Keratinocyte (primary cell): ENCODE data around the gene CFAP299. TPM values are rescaled to one million over a fixed set of nuclear protein-coding genes. Genes with fewer than 3 reads are reported as not detected.

ENCODE experiments used
- DNase-seq: peaks from one replicate; pipeline ENCODE4 v3.0.0-alpha.2; 2011; ENCODE audit warnings: low read depth, missing footprints, low spot score
- FAIRE-seq: peaks from 2 replicates; lab custom pipeline; 2011; peaks lifted over from hg19 to GRCh38; lab: Jason Lieb, UNC
- H2AFZ ChIP-seq: 2 replicates; pipeline ENCODE4 v1.6.0; 2012; ENCODE audit warnings: low read length, control low read depth, inconsistent platforms; ENCODE audit not compliant: control insufficient read depth
- H3K27ac ChIP-seq: 2 replicates; pipeline ENCODE4 v1.5.1; 2011; ENCODE audit warnings: low read length; ENCODE audit not compliant: control insufficient read depth, insufficient read depth
- H3K27me3 ChIP-seq: 3 replicates; pipeline ENCODE4 v1.6.0; 2011; ENCODE audit warnings: low read length; ENCODE audit not compliant: control insufficient read depth, insufficient read depth; ENCODE audit errors: extremely low read depth
- H3K36me3 ChIP-seq, 2 experiments: 2 replicates in 1 of 2; 3 replicates in 1 of 2; pipeline ENCODE4 v1.5.1; 2011; ENCODE audit warnings: low read length in 2 of 2, mild to moderate bottlenecking in 1 of 2; ENCODE audit not compliant: control insufficient read depth in 2 of 2, insufficient read depth in 2 of 2; ENCODE audit errors: extremely low read depth in 1 of 2
- H3K4me1 ChIP-seq: 3 replicates; pipeline ENCODE4 v1.5.1; 2011; ENCODE audit warnings: low read length; ENCODE audit not compliant: control insufficient read depth, insufficient read depth; ENCODE audit errors: extremely low read depth
- H3K4me2 ChIP-seq: 3 replicates; pipeline ENCODE4 v1.6.0; 2011; ENCODE audit warnings: low read depth, low read length; ENCODE audit not compliant: control insufficient read depth, insufficient read depth; ENCODE audit errors: extremely low read depth
- H3K4me3 ChIP-seq, 3 experiments: fragments of 200-600 bp in 1 of 3; sonication (generic) in 1 of 3; 2 replicates in 2 of 3; 3 replicates in 1 of 3; pipeline ENCODE4 v1.5.1; 2011 to 2016; ENCODE audit warnings: low read length in 3 of 3, mild to moderate bottlenecking in 3 of 3, control low read depth in 2 of 3, inconsistent platforms in 1 of 3, low read depth in 1 of 3, mixed read lengths in 1 of 3, mixed run types in 1 of 3, moderate library complexity in 1 of 3; ENCODE audit not compliant: control insufficient read depth in 2 of 3, insufficient read depth in 2 of 3; ENCODE audit errors: extremely low read depth in 1 of 3
- H3K79me2 ChIP-seq: 2 replicates; pipeline ENCODE4 v1.6.0; 2012; ENCODE audit warnings: low read length; ENCODE audit not compliant: control insufficient read depth, insufficient read depth
- H3K9ac ChIP-seq: 3 replicates; pipeline ENCODE4 v1.6.0; 2011; ENCODE audit warnings: low read length; ENCODE audit not compliant: control insufficient read depth, insufficient read depth; ENCODE audit errors: extremely low read depth
- H3K9me1 ChIP-seq: 3 replicates; pipeline ENCODE4 v1.6.0; 2011; ENCODE audit warnings: low read length; ENCODE audit not compliant: control insufficient read depth, insufficient read depth; ENCODE audit errors: extremely low read depth
- H3K9me3 ChIP-seq: 2 replicates; pipeline ENCODE4 v1.5.1; 2012; ENCODE audit warnings: low read depth, low read length; ENCODE audit not compliant: control insufficient read depth
- H4K20me1 ChIP-seq: 3 replicates; pipeline ENCODE4 v1.6.0; 2011; ENCODE audit warnings: low read length; ENCODE audit not compliant: control insufficient read depth, insufficient read depth; ENCODE audit errors: extremely low read depth
- CTCF ChIP-seq, 3 experiments: IDR thresholded peaks in 1 of 3; conservative IDR thresholded peaks in 1 of 3; optimal IDR thresholded peaks in 1 of 3; 2 replicates in 2 of 3; 3 replicates in 1 of 3; pipeline versions ENCODE3 to v1.5.1; 2011; ENCODE audit warnings: low read length in 3 of 3, mild to moderate bottlenecking in 3 of 3, moderate library complexity in 2 of 3, control low read depth in 1 of 3, inconsistent platforms in 1 of 3; ENCODE audit not compliant: insufficient read depth in 2 of 3; ENCODE audit errors: extremely low read depth in 1 of 3
- EZH2 ChIP-seq: IDR thresholded peaks from one replicate; pipeline ENCODE4 v1.6.1; 2012; ENCODE audit warnings: inconsistent platforms, mild to moderate bottlenecking, low read length, moderate library complexity
- dilution Hi-C: fragments of 300-500 bp; cut with MboI; formaldehyde crosslinking; loops from one replicate; pipeline ENCODE4 v1.7.0; 2020; ENCODE audit warnings: low sequenced_read_pairs; ENCODE audit not compliant: extremely low pct_ligation_motif_present
- polyA plus RNA-seq, 5 experiments: library from polyadenylated mRNA; depleted of rRNA in 3 of 5; stranded (reverse) in 3 of 5; stranded (forward) in 1 of 5; unstranded in 1 of 5; fragments of >200 nt; gene quantifications; 1 replicate in 1 of 5; 2 replicates in 3 of 5; 3 replicates in 1 of 5; pipeline versions ENCODE4 v1.2.1 to v1.2.3, GENCODE V29; 2011 to 2012; ENCODE audit warnings: missing spikeins in 2 of 5, low read depth in 1 of 5, low replicate concordance in 1 of 5

The CFAP299 gene
- polyA plus RNA-seq, 1 donor (not counting 4 experiments of a cell fraction or from before 2014, with no cell fraction given): 0.14 TPM

- no peak for FAIRE-seq
- no peaks in the 10 kb centered on the region for H3K4me1 ChIP-seq
- no peaks in the 10 kb centered on the region for H3K79me2 ChIP-seq
- H3K4me3 ChIP-seq: no peak overlapping the region
- H4K20me1 ChIP-seq: no peaks in the 10 kb centered on the region
- no peaks in the 10 kb centered on the region for H3K9me3 ChIP-seq
- DNase-seq: no peak
- dilution Hi-C loops: no loop called here
- no peak for TF ChIP-seq EZH2
- H3K4me2 ChIP-seq: no peak overlapping the region
- H2AFZ ChIP-seq: no peak overlapping the region
- no peaks in the 10 kb centered on the region for H3K9me1 ChIP-seq
- H3K27ac ChIP-seq: no peak overlapping the region
- H3K27me3 ChIP-seq: no peaks in the 10 kb centered on the region
- no peaks in the 10 kb centered on the region for H3K36me3 ChIP-seq
- no peak overlapping the region for H3K9ac ChIP-seq
Observed at GRCh38 chr4:80424225-80424581, 88.7 kb downstream of the CFAP299 start.

GRCh38 chr4:80425124-80426100, 89.9 kb downstream of the CFAP299 start:
- TF ChIP-seq CTCF (optimal IDR thresholded peaks at IDR 0.05 in 1 of 3, IDR thresholded peaks at IDR 0.05 in 1 of 3, conservative IDR thresholded peaks at IDR 0.05 in 1 of 3; ENCODE audit: extremely low read depth in 1 of 3, insufficient read depth in 2 of 3, low read length in 3 of 3) (no peak), EZH2 (no peak)
- Histone ChIP-seq H3K4me3 (no peak overlapping the region), H3K9me3 (no peaks in the 10 kb centered on the region), H4K20me1 (no peaks in the 10 kb centered on the region), H3K36me3 (no peaks in the 10 kb centered on the region), H3K27me3 (no peaks in the 10 kb centered on the region), H3K4me2 (no peak overlapping the region), H3K79me2 (no peaks in the 10 kb centered on the region), H3K4me1 (no peaks in the 10 kb centered on the region), H2AFZ (no peak overlapping the region), H3K9me1 (no peaks in the 10 kb centered on the region), H3K9ac (no peak overlapping the region), H3K27ac (no peak overlapping the region)
- no peak for FAIRE-seq
- no peak for DNase-seq
- dilution Hi-C loops: no loop called here
